Measurements from ENCODE around the gene BBLN.
A peak's percentile ranks its signal among the peaks of the same experiment; 100 is the strongest.

The BBLN gene

GRCh38 chr9:128211981-128212281, 51.9 kb downstream of the BBLN start:
- H3K4me2 ChIP-seq, result peak overlapping the region; percentile 36
- H4K20me1 ChIP-seq, result no peaks in the 10 kb centered on the region
- no peaks in the 10 kb centered on the region for H3K27me3 ChIP-seq
- no peak for TF ChIP-seq Cebpa-rat (IDR thresholded peaks at IDR 0.05)
- H3K4me1 ChIP-seq, result peaks cover 74% of the 10 kb centered on the region
- no peak overlapping the region for H3K9ac ChIP-seq
- H3K27ac ChIP-seq, result no peak overlapping the region
- no peaks in the 10 kb centered on the region for H3K36me3 ChIP-seq
- H3K4me3 ChIP-seq, result no peak overlapping the region
- H3K9me3 ChIP-seq, result no peaks in the 10 kb centered on the region

Data from BLaER1 (cell line).